H9 (cell line): Measurements from ENCODE around the gene AJAP1. TPM values are rescaled to one million over a fixed set of nuclear protein-coding genes. Genes with fewer than 3 reads are reported as not detected.

Source experiments
- DNase-seq: peaks from one replicate; pipeline ENCODE4 v3.0.0-alpha.2; 2017
- H2AFZ ChIP-seq: one replicate; pipeline ENCODE4 v1.6.1; 2013; ENCODE audit warnings: mild to moderate bottlenecking, low read length, control low read depth, moderate library complexity
- H2AK5ac ChIP-seq: 2 replicates; pipeline ENCODE4 v1.6.1; 2013; ENCODE audit warnings: low read length, control low read depth, mixed read lengths; ENCODE audit not compliant: insufficient read length
- H2BK120ac ChIP-seq: one replicate; pipeline ENCODE4 v1.6.1; 2013; ENCODE audit warnings: low read depth, mild to moderate bottlenecking, low read length, control low read depth, inconsistent platforms; ENCODE audit not compliant: poor library complexity, severe bottlenecking
- H2BK12ac ChIP-seq: 2 replicates; pipeline ENCODE4 v1.6.1; 2013; ENCODE audit warnings: low read length, control low read depth, mixed read lengths, low read depth; ENCODE audit not compliant: insufficient read length
- H2BK15ac ChIP-seq: 2 replicates; pipeline ENCODE4 v1.6.1; 2013; ENCODE audit warnings: low read depth, low read length, control low read depth
- H2BK20ac ChIP-seq: one replicate; pipeline ENCODE4 v1.6.1; 2013; ENCODE audit warnings: low read depth, mild to moderate bottlenecking, low read length, control low read depth, inconsistent platforms; ENCODE audit not compliant: poor library complexity, severe bottlenecking
- H2BK5ac ChIP-seq: 2 replicates; pipeline ENCODE4 v1.6.1; 2013; ENCODE audit warnings: low read length, control low read depth, mixed read lengths; ENCODE audit not compliant: insufficient read length
- H3K14ac ChIP-seq: 2 replicates; pipeline ENCODE4 v1.6.1; 2013; ENCODE audit warnings: low read length, control low read depth; ENCODE audit not compliant: insufficient read depth
- H3K18ac ChIP-seq: 2 replicates; pipeline ENCODE4 v1.6.1; 2013; ENCODE audit warnings: low read depth, mild to moderate bottlenecking, mixed read lengths, low read length, control low read depth; ENCODE audit not compliant: insufficient read length
- H3K23ac ChIP-seq: 2 replicates; pipeline ENCODE4 v1.6.1; 2013; ENCODE audit warnings: low read length, control low read depth, mixed read lengths, low read depth; ENCODE audit not compliant: insufficient read length
- H3K23me2 ChIP-seq: 2 replicates; pipeline ENCODE4 v1.6.1; 2013; ENCODE audit warnings: low read depth, mild to moderate bottlenecking, mixed read lengths, low read length, control low read depth; ENCODE audit not compliant: insufficient read length, poor library complexity, severe bottlenecking
- H3K27ac ChIP-seq: 2 replicates; pipeline ENCODE4 v1.5.1; 2013; ENCODE audit warnings: low read length, control low read depth, mixed read lengths, low read depth; ENCODE audit not compliant: insufficient read length
- H3K27me3 ChIP-seq: 2 replicates; pipeline ENCODE4 v1.6.1; 2013; ENCODE audit warnings: low read length, control low read depth, inconsistent platforms; ENCODE audit not compliant: insufficient read depth
- H3K4ac ChIP-seq: 2 replicates; pipeline ENCODE4 v1.6.1; 2013; ENCODE audit warnings: low read depth, mild to moderate bottlenecking, control low read depth, inconsistent platforms, low read length, moderate library complexity
- H3K4me1 ChIP-seq: 2 replicates; pipeline ENCODE4 v1.6.1; 2013; ENCODE audit warnings: low read length, control low read depth, inconsistent platforms; ENCODE audit not compliant: insufficient read depth
- H3K4me2 ChIP-seq: 2 replicates; pipeline ENCODE4 v1.6.1; 2013; ENCODE audit warnings: low read length, control low read depth, mixed read lengths; ENCODE audit not compliant: insufficient read length, insufficient read depth
- H3K56ac ChIP-seq: 2 replicates; pipeline ENCODE4 v1.6.1; 2013; ENCODE audit warnings: low read depth, mild to moderate bottlenecking, mixed read lengths, low read length, control low read depth; ENCODE audit not compliant: insufficient read length
- H3K79me1 ChIP-seq: 2 replicates; pipeline ENCODE4 v1.6.1; 2013; ENCODE audit warnings: low read depth, mild to moderate bottlenecking, moderate library complexity, low read length, control low read depth, inconsistent platforms; ENCODE audit not compliant: insufficient read depth, poor library complexity, severe bottlenecking
- H3K79me2 ChIP-seq: 2 replicates; pipeline ENCODE4 v1.6.1; 2013; ENCODE audit warnings: low read length, control low read depth, inconsistent platforms; ENCODE audit not compliant: insufficient read depth
- H3K9ac ChIP-seq: 2 replicates; pipeline ENCODE4 v1.6.1; 2013; ENCODE audit warnings: low read length, control low read depth, mixed read lengths; ENCODE audit not compliant: insufficient read length; ENCODE audit errors: extremely low read depth
- H3K9me3 ChIP-seq: one replicate; pipeline ENCODE4 v1.6.1; 2013; ENCODE audit warnings: low read depth, low read length, inconsistent platforms; ENCODE audit not compliant: control insufficient read depth
- H3T11ph ChIP-seq: one replicate; pipeline ENCODE4 v1.6.1; 2013; ENCODE audit warnings: mild to moderate bottlenecking, low read length, control low read depth, inconsistent platforms
- H4K20me1 ChIP-seq: one replicate; pipeline ENCODE4 v1.6.1; 2013; ENCODE audit not compliant: control insufficient read depth, insufficient read length, insufficient read depth
- H4K5ac ChIP-seq: 2 replicates; pipeline ENCODE4 v1.6.1; 2013; ENCODE audit warnings: low read depth, mild to moderate bottlenecking, mixed read lengths, low read length, control low read depth; ENCODE audit not compliant: insufficient read length
- H4K8ac ChIP-seq: replicated peaks from 2 replicates; pipeline ENCODE4 v1.6.1; 2013; ENCODE audit warnings: low read length, control low read depth, mixed read lengths, low read depth; ENCODE audit not compliant: insufficient read length
- H4K91ac ChIP-seq: 2 replicates; pipeline ENCODE4 v1.6.1; 2013; ENCODE audit warnings: low read depth, mild to moderate bottlenecking, moderate library complexity, mixed read lengths, low read length, control low read depth; ENCODE audit not compliant: insufficient read length
- H3K27ac Mint-ChIP-seq, 3 experiments: 2 replicates in 2 of 3; 3 replicates in 1 of 3; pipeline ENCODE4 v1.8.0; 2020 to 2021; ENCODE audit warnings: mixed read lengths in 3 of 3, mild to moderate bottlenecking in 1 of 3, moderate library complexity in 1 of 3
- H3K27me3 Mint-ChIP-seq: 2 replicates; pipeline ENCODE4 v1.8.0; 2021; ENCODE audit warnings: low read depth, mild to moderate bottlenecking, moderate library complexity, mixed read lengths
- H3K36me3 Mint-ChIP-seq, 3 experiments: 2 replicates in 2 of 3; 3 replicates in 1 of 3; pipeline ENCODE4 v1.8.0; 2020 to 2021; ENCODE audit warnings: low read depth in 3 of 3, mixed read lengths in 3 of 3; ENCODE audit not compliant: insufficient read depth in 1 of 3
- H3K4me1 Mint-ChIP-seq, 2 experiments: 2 replicates each; pipeline ENCODE4 v1.8.0; 2020; ENCODE audit warnings: mixed read lengths in 2 of 2
- H3K4me3 Mint-ChIP-seq, 2 experiments: 2 replicates in 1 of 2; 3 replicates in 1 of 2; pipeline ENCODE4 v1.8.0; 2020 to 2021; ENCODE audit warnings: mild to moderate bottlenecking in 2 of 2, mixed read lengths in 2 of 2, moderate library complexity in 1 of 2
- H3K9me3 Mint-ChIP-seq, 2 experiments: 2 replicates in 1 of 2; 3 replicates in 1 of 2; pipeline ENCODE4 v1.8.0; 2020; ENCODE audit warnings: mild to moderate bottlenecking in 2 of 2, mixed read lengths in 2 of 2, moderate library complexity in 1 of 2
- CTCF ChIP-seq: fragments of 200-600 bp; sonication (generic); conservative IDR thresholded peaks from 3 replicates; pipeline ENCODE4 v1.8.0; 2021; ENCODE audit warnings: antibody characterized with exemption, mild to moderate bottlenecking
- WGBS: extraction: QIAGEN DNeasy Blood & Tissue Kit; methylation state at CpG from one replicate; pipeline ENCODE4 v1.1.7; 2013; ENCODE audit warnings: missing lambda C conversion rate, low lambda C conversion rate, mixed read lengths; ENCODE audit not compliant: insufficient read length; ENCODE audit errors: extremely low coverage; 5-methylcytosine and 5-hydroxymethylcytosine counted together
- total RNA-seq: library from RNA; stranded (reverse); gene quantifications from 2 replicates; pipeline ENCODE4 v1.2.1, GENCODE V29; 2021

The AJAP1 gene
- total RNA-seq, 1 experiment from 2014 or later, result 8.6 TPM

- H2BK15ac ChIP-seq, result no peak overlapping the region
- Mint-ChIP-seq H3K9me3 (peaks cover 14 to 17% of the 10 kb centered on the region in 2 experiments), H3K36me3 (peaks cover 9 to 23% (median 16%) of the 10 kb centered on the region in 3 experiments), H3K4me1 (0 out of 4 replicates have a peak, but pooled peaks cover 0 to 3% of the 10 kb centered on the region in 2 experiments), H3K27me3 (peaks cover 4% of the 10 kb centered on the region), H3K4me3 (no peak overlapping the region), H3K27ac (no peak overlapping the region)
- no peak overlapping the region for H3K18ac ChIP-seq
- H4K20me1 ChIP-seq, result no peaks in the 10 kb centered on the region
- no peak overlapping the region for H2AK5ac ChIP-seq
- H3K27me3 ChIP-seq, result no peaks in the 10 kb centered on the region
- H3K23me2 ChIP-seq, result no peaks in the 10 kb centered on the region
- TF ChIP-seq CTCF, result no peak
- no peak overlapping the region for H3K27ac ChIP-seq
- H3K9me3 ChIP-seq, result peaks cover 15% of the 10 kb centered on the region
- no peak overlapping the region for H2BK5ac ChIP-seq
- no peak overlapping the region for H3K4me2 ChIP-seq
- H3K9ac ChIP-seq, result no peak overlapping the region
- no peaks in the 10 kb centered on the region for H3K4me1 ChIP-seq
- no peaks in the 10 kb centered on the region for H3K79me2 ChIP-seq
- no peak overlapping the region for H3K4ac ChIP-seq
- H2BK120ac ChIP-seq, result no peak overlapping the region
- no peak overlapping the region for H2AFZ ChIP-seq
- no peak for DNase-seq
- H4K8ac ChIP-seq, result no peak overlapping the region
- no peak overlapping the region for H4K5ac ChIP-seq
- no peak overlapping the region for H3K56ac ChIP-seq
- WGBS, result no CpG with 5 or more reads among the region's 5 CpGs
- no peak overlapping the region for H2BK12ac ChIP-seq
- no peak overlapping the region for H4K91ac ChIP-seq
- H3T11ph ChIP-seq, result no peak overlapping the region
- H3K14ac ChIP-seq, result no peak overlapping the region
- no peak overlapping the region for H2BK20ac ChIP-seq
- no peak overlapping the region for H3K23ac ChIP-seq
- no peaks in the 10 kb centered on the region for H3K79me1 ChIP-seq
Measured at GRCh38 chr1:4674117-4674516, 19.7 kb downstream of the AJAP1 start.
